NCI-H1105 (cell line): ENCODE measurements around the gene ELOVL5.

ENCODE experiments used
- DNase-seq: peaks from one replicate; lab custom pipeline; 2025; lab: John Stamatoyannopoulos, UW

The ELOVL5 gene

GRCh38 chr6:53239526-53239925 is 109.2 kb downstream of the ELOVL5 start:
- DNase-seq: no peak

- DNase-seq: no peak
Observed at GRCh38 chr6:53238311-53238710, 110.4 kb downstream of the ELOVL5 start.

GRCh38 chr6:53236241-53236640 is 112.5 kb downstream of the ELOVL5 start:
- no peak for DNase-seq

DNA sequence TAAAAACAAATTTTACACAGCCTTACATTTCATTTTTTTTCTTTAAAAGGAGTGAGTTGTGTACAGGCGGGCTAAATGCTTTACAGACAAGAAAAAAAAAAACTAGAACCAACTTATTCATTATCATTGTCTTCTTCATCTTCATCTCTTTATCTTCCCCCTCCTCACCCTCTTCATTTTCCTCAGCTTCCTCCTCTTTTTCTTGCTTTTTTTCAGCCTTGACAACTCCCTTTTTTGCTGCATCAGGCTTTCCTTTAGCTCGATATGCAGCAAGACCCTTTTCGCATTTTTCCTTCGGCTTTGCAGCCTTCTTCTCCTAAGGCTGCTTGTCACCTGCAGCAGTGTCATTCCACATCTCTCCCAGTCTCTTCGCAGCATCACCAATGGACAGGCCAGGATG is 113.2 kb downstream of the ELOVL5 start:
- DNase-seq: no peak

DNA sequence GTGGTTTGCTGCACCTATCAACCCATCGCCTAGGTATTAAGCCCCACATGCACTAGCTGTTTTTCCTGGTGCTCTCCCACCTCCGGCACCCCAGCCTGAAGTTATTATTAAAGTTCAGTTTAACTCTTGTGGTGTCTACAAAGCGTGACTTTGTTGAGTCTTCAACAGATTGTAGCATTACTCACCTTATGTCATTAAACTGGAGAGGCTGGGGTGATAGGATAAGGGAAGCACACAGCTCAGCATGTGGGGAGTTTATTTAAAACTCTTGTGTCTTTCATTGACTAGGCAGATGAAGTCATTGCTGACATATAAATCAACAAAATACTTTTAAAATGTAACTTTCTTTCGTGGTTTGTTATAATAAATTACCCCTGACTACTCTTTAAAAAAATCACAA is 115.4 kb downstream of the ELOVL5 start:
- DNase-seq: no peak

- no peak for DNase-seq
Observed at GRCh38 chr6:53230775-53231467, 117.8 kb downstream of the ELOVL5 start.

- no peak for DNase-seq
Observed at GRCh38 chr6:53227847-53228246, 120.9 kb downstream of the ELOVL5 start.

DNA sequence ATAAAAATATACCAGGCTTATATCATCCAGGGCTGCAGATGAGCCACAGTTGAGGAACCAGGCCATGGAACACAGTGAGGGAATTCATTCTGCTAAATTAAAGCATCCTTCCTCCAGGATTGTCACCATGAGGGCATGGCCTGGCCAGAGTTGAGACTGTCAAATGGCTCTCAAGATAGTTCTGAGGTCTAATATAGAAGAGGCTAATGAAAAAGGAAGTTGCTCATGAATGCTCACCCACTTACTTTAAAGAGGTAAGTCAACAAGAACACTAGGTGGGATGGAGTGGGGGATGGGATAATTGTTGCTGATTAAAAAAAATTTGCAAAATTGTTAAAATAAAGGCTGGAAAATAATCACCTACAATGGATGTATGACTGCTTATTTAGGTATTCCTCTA is 128.1 kb downstream of the ELOVL5 start:
- DNase-seq: no peak
